Panc1 (cell line): ENCODE results near the gene STX3. TPM values are rescaled to one million over a fixed set of nuclear protein-coding genes. Genes with fewer than 3 reads are reported as not detected.

Experiments used
- ATAC-seq: fragments of 200-7000 bp; cut with Tn5 transposase; 2 replicates; pipeline ENCODE4 v1.9.1; 2020; ENCODE audit warnings: mild to moderate bottlenecking, moderate library complexity
- BruUV-seq: library from RNA; stranded (reverse); fragments of 400-500 nt; replicated peaks from 2 replicates; lab custom pipeline; 2021; lab: Mats Ljungman, UMichigan
- CTCF ChIA-PET: fragments of 300-600 bp; sonication (Branson Sonifier 250); formaldehyde crosslinking; loops from one replicate; lab custom pipeline; 2022; ENCODE audit warnings: antibody characterized with exemption; lab: Charles Lee
- POLR2A ChIA-PET: fragments of 300-600 bp; sonication (Branson Sonifier 250); formaldehyde crosslinking; loops from one replicate; lab custom pipeline; 2022; ENCODE audit warnings: antibody characterized with exemption; lab: Charles Lee
- DNase-seq: peaks from one replicate; pipeline ENCODE4 v3.0.0-alpha.2; 2010; ENCODE audit warnings: low read depth, low spot score
- H3K27ac ChIP-seq: 2 replicates; pipeline ENCODE4 v1.5.1; 2011; ENCODE audit warnings: mild to moderate bottlenecking, low read length, inconsistent platforms
- H3K27me3 ChIP-seq: fragments of 200-500 bp; sonication (Bioruptor generic); 2 replicates; pipeline ENCODE4 v1.6.0; 2014; ENCODE audit warnings: low read length, inconsistent platforms; ENCODE audit not compliant: control insufficient read depth, insufficient read depth
- H3K36me3 ChIP-seq: fragments of 200-500 bp; sonication (Bioruptor generic); 2 replicates; pipeline ENCODE4 v1.5.1; 2014; ENCODE audit warnings: inconsistent platforms, mild to moderate bottlenecking, low read length, moderate library complexity; ENCODE audit not compliant: control insufficient read depth, insufficient read depth
- H3K4me1 ChIP-seq: 2 replicates; pipeline ENCODE4 v1.5.1; 2011; ENCODE audit warnings: inconsistent platforms, mild to moderate bottlenecking, low read length, moderate library complexity; ENCODE audit not compliant: control insufficient read depth, insufficient read depth
- H3K4me3 ChIP-seq, 2 experiments: 2 replicates each; pipeline ENCODE4 v1.5.1; 2011 to 2012; ENCODE audit warnings: low read depth in 2 of 2, low read length in 2 of 2, mild to moderate bottlenecking in 2 of 2, inconsistent platforms in 1 of 2, moderate library complexity in 1 of 2
- H3K9me3 ChIP-seq: fragments of 200-500 bp; sonication (Bioruptor generic); 2 replicates; pipeline ENCODE4 v1.5.1; 2014; ENCODE audit warnings: low read depth, mild to moderate bottlenecking, inconsistent platforms, low read length, moderate library complexity; ENCODE audit not compliant: control insufficient read depth, insufficient read depth
- CTCF ChIP-seq: fragments of 450-650 bp; IDR thresholded peaks from 2 replicates; pipeline ENCODE4 v1.5.1; 2017; ENCODE audit warnings: mild to moderate bottlenecking
- POLR2AphosphoS5 ChIP-seq: IDR thresholded peaks from 2 replicates; pipeline ENCODE4 v1.6.1; 2012; ENCODE audit warnings: mild to moderate bottlenecking, low read depth, low read length, moderate library complexity
- REST ChIP-seq, 2 experiments: IDR thresholded peaks; 2 replicates each; pipeline ENCODE4 v1.6.1; 2011 to 2012; ENCODE audit warnings: low read depth in 2 of 2, control low read depth in 1 of 2, low read length in 1 of 2, mild to moderate bottlenecking in 1 of 2, moderate library complexity in 1 of 2; ENCODE audit not compliant: insufficient read depth in 1 of 2
- SIN3A ChIP-seq: IDR thresholded peaks from 2 replicates; pipeline ENCODE4 v1.6.1; 2012; ENCODE audit warnings: low read depth, mild to moderate bottlenecking, low read length, moderate library complexity, borderline replicate concordance; ENCODE audit not compliant: insufficient read depth
- TCF7L2 ChIP-seq: IDR thresholded peaks from 2 replicates; pipeline ENCODE4 v1.6.1; 2011; ENCODE audit warnings: mild to moderate bottlenecking, low read depth, low read length, inconsistent platforms
- in situ Hi-C: cut with HindIII; loops from 2 replicates; pipeline ENCODE4 v1.10.0; 2016; ENCODE audit warnings: low sequenced_read_pairs, low pct_unique_long_range_greater_than_20kb
- intact Hi-C: fragments of 100-400 bp; cut with micrococcal nuclease; formaldehyde crosslinking; loops from one replicate; pipeline ENCODE4 v1.10.0; 2022; ENCODE audit not compliant: unreplicated experiment
- total RNA-seq: library from RNA; stranded (reverse); gene quantifications from one replicate; pipeline ENCODE4 v1.2.1, GENCODE V29; 2021; ENCODE audit not compliant: unreplicated experiment

Gene STX3
- total RNA-seq, 1 experiment from 2014 or later: 34.8 TPM

- in situ Hi-C loops (no loop called here), intact Hi-C loops (no loop called here)
- ATAC-seq (no peak), DNase-seq (no peak)
- no peaks in the 10 kb centered on the region for H3K4me1 ChIP-seq
- no peak for TF ChIP-seq CTCF
- no peak for TF ChIP-seq SIN3A
- TF ChIP-seq TCF7L2: no peak
- no peak for TF ChIP-seq POLR2AphosphoS5
- TF ChIP-seq REST (IDR thresholded peaks at IDR 0.05; ENCODE audit: insufficient read depth in 1 of 2, low read depth in 2 of 2, low read length in 1 of 2): no peak
- H3K27me3 ChIP-seq: no peaks in the 10 kb centered on the region
- H3K27ac ChIP-seq: no peak overlapping the region
- ChIA-PET POLR2A (no interaction called here), CTCF (no interaction called here)
- no peaks in the 10 kb centered on the region for H3K9me3 ChIP-seq
- H3K36me3 ChIP-seq: no peaks in the 10 kb centered on the region
- no TSS peak for BruUV-seq
- H3K4me3 ChIP-seq: no peak overlapping the region
Measured at GRCh38 chr11:59818572-59818971, 63.4 kb downstream of the STX3 start.

- TF ChIP-seq REST (IDR thresholded peaks at IDR 0.05; ENCODE audit: insufficient read depth in 1 of 2, low read depth in 2 of 2, low read length in 1 of 2): no peak
- peak; percentile 78 for TF ChIP-seq CTCF
- H3K27me3 ChIP-seq: no peaks in the 10 kb centered on the region
- no peaks in the 10 kb centered on the region for H3K9me3 ChIP-seq
- H3K36me3 ChIP-seq: no peaks in the 10 kb centered on the region
- peak; percentile 38 for DNase-seq
- H3K4me1 ChIP-seq: no peaks in the 10 kb centered on the region
- in situ Hi-C loops: no loop called here
- ChIA-PET CTCF (interaction anchor here (0.9 to 1.2 kb wide), 2 partner anchors 96 to 428 kb away, joined by 6 to 7 read pairs; no protein-coding TSS in a partner anchor), POLR2A (no interaction called here)
- ATAC-seq: peak; percentile 95
- H3K4me3 ChIP-seq: no peak overlapping the region
- no TSS peak for BruUV-seq
- no peak overlapping the region for H3K27ac ChIP-seq
- intact Hi-C loops: loop anchor here (2.0 to 5.0 kb wide), 4 partner anchors 96 to 429 kb away; no protein-coding TSS in a partner anchor
Measured at GRCh38 chr11:59822989-59823566, 67.9 kb downstream of the STX3 start.
